ENCODE results near the gene NFE2L3. TPM values are rescaled to one million over a fixed set of nuclear protein-coding genes. Genes with fewer than 3 reads are reported as not detected.
A peak's percentile ranks its signal among the peaks of the same experiment; 100 is the strongest.
"Not testable (repeated sequence)": the region's sequence is repeated elsewhere in the genome, so short reads cannot be mapped to it uniquely, and the experiment has no call there.

Gene NFE2L3
- polyA plus RNA-seq (2013, experiment 1 of 2; ENCODE audit: insufficient read length): 1.6 TPM
- polyA plus RNA-seq (2013, experiment 2 of 2; ENCODE audit: insufficient read length): 0.94 TPM

GRCh38 chr7:26151953-26152781, at the start of gene NFE2L3:
NFE2L3 (plus strand) TSS chr7:26152198; CDS start chr7:26152499, 301 bp downstream.
- peak; percentile 47 for DNase-seq

GRCh38 chr7:26103596-26103995, 48.4 kb upstream of the NFE2L3 start:
- DNase-seq: no peak

- DNase-seq: no peak
Observed at GRCh38 chr7:26105236-26105635, 46.8 kb upstream of the NFE2L3 start.

GRCh38 chr7:26105931-26106330, 46.1 kb upstream of the NFE2L3 start:
- no peak for DNase-seq

GRCh38 chr7:26112203-26112740, 39.7 kb upstream of the NFE2L3 start:
- no peak for DNase-seq

- DNase-seq: no peak
Observed at GRCh38 chr7:26115650-26116049, 36.3 kb upstream of the NFE2L3 start.

GRCh38 chr7:26117142-26117807, 34.7 kb upstream of the NFE2L3 start:
- no peak for DNase-seq

GRCh38 chr7:26117970-26118369, 34.0 kb upstream of the NFE2L3 start:
- no peak for DNase-seq

GRCh38 chr7:26122745-26123144, 29.3 kb upstream of the NFE2L3 start:
- DNase-seq: no peak

- not testable (repeated sequence) for DNase-seq
Observed at GRCh38 chr7:26124775-26125174, 27.2 kb upstream of the NFE2L3 start.

GRCh38 chr7:26127411-26127810, 24.6 kb upstream of the NFE2L3 start:
- DNase-seq: no peak

- no peak for DNase-seq
Observed at GRCh38 chr7:26131056-26131589, 20.9 kb upstream of the NFE2L3 start.

GRCh38 chr7:26135076-26135475, 16.9 kb upstream of the NFE2L3 start:
- DNase-seq: no peak

- DNase-seq: no peak
Observed at GRCh38 chr7:26135551-26135950, 16.4 kb upstream of the NFE2L3 start.

GRCh38 chr7:26136831-26137230, 15.2 kb upstream of the NFE2L3 start:
- DNase-seq: no peak

GRCh38 chr7:26140380-26140779, 11.6 kb upstream of the NFE2L3 start:
- no peak for DNase-seq

- no peak for DNase-seq
Observed at GRCh38 chr7:26141077-26141476, 10.9 kb upstream of the NFE2L3 start.

GRCh38 chr7:26143298-26144048, 8.5 kb upstream of the NFE2L3 start:
- no peak for DNase-seq

GRCh38 chr7:26144184-26145080, 7.6 kb upstream of the NFE2L3 start:
- DNase-seq: no peak

- no peak for DNase-seq
Observed at GRCh38 chr7:26145238-26145637, 6.8 kb upstream of the NFE2L3 start.

GRCh38 chr7:26147030-26147429, 5.0 kb upstream of the NFE2L3 start:
- no peak for DNase-seq

Data from fibroblast of skin of back (primary cell).